Measurements from ENCODE around the gene ZNF598. TPM values are rescaled to one million over a fixed set of nuclear protein-coding genes. Genes with fewer than 3 reads are reported as not detected.

Gene ZNF598
- total RNA-seq, 1 donor from 2014 or later = 46.1 TPM

- peaks cover 3% of the 10 kb centered on the region for H3K36me3 Mint-ChIP-seq
Measured at GRCh38 chr16:1999866-2000514, 9.6 kb downstream of the ZNF598 start.

GRCh38 chr16:1998852-1999801, 10.5 kb downstream of the ZNF598 start:
- Mint-ChIP-seq H3K9me3 (no peaks in the 10 kb centered on the region), H3K4me1 (ENCODE audit: unreplicated experiment) (no peaks in the 10 kb centered on the region)

More at GRCh38 chr16:1999866-2000514, 9.6 kb downstream of the ZNF598 start:
- Mint-ChIP-seq H3K9me3 (no peaks in the 10 kb centered on the region), H3K27me3 (no peaks in the 10 kb centered on the region), H3K27ac (no peak overlapping the region), H3K4me1 (ENCODE audit: unreplicated experiment) (no peaks in the 10 kb centered on the region), H3K4me3 (no peak overlapping the region)
- TF ChIP-seq CTCF (conservative IDR thresholded peaks at IDR 0.05) = no peak
- DNase-seq (ENCODE audit: extremely low spot score, unreplicated experiment) = no peak

GRCh38 chr16:1998360-1998835, 11.2 kb downstream of the ZNF598 start:
- no peak for TF ChIP-seq CTCF (conservative IDR thresholded peaks at IDR 0.05)
- no peaks in the 10 kb centered on the region for H3K9me3 Mint-ChIP-seq
- no peak overlapping the region for H3K4me3 Mint-ChIP-seq
- DNase-seq (ENCODE audit: extremely low spot score, unreplicated experiment) = no peak
- no peak overlapping the region for H3K27ac Mint-ChIP-seq
- H3K4me1 Mint-ChIP-seq (ENCODE audit: unreplicated experiment) = no peaks in the 10 kb centered on the region
- peaks cover 3% of the 10 kb centered on the region for H3K36me3 Mint-ChIP-seq
- H3K27me3 Mint-ChIP-seq = peaks cover 6% of the 10 kb centered on the region

More at GRCh38 chr16:1998852-1999801, 10.5 kb downstream of the ZNF598 start:
- H3K36me3 Mint-ChIP-seq = peaks cover 3% of the 10 kb centered on the region
- no peak for TF ChIP-seq CTCF (conservative IDR thresholded peaks at IDR 0.05)
- DNase-seq (ENCODE audit: extremely low spot score, unreplicated experiment) = no peak
- H3K4me3 Mint-ChIP-seq = no peak overlapping the region
- H3K27me3 Mint-ChIP-seq = no peaks in the 10 kb centered on the region
- no peak overlapping the region for H3K27ac Mint-ChIP-seq

GRCh38 chr16:1997494-1998359, 11.9 kb downstream of the ZNF598 start:
- peaks cover 7% of the 10 kb centered on the region for H3K27me3 Mint-ChIP-seq
- H3K36me3 Mint-ChIP-seq = peaks cover 3% of the 10 kb centered on the region
- TF ChIP-seq CTCF (conservative IDR thresholded peaks at IDR 0.05) = no peak
- H3K4me1 Mint-ChIP-seq (ENCODE audit: unreplicated experiment) = no peaks in the 10 kb centered on the region
- H3K4me3 Mint-ChIP-seq = no peak overlapping the region
- no peak overlapping the region for H3K27ac Mint-ChIP-seq
- no peak for DNase-seq (ENCODE audit: extremely low spot score, unreplicated experiment)
- H3K9me3 Mint-ChIP-seq = no peaks in the 10 kb centered on the region

- Mint-ChIP-seq H3K27ac (peak overlapping the region; percentile 81), H3K36me3 (peaks cover 5% of the 10 kb centered on the region), H3K27me3 (peaks cover 25% of the 10 kb centered on the region), H3K4me1 (ENCODE audit: unreplicated experiment) (no peaks in the 10 kb centered on the region), H3K4me3 (peak overlapping the region; percentile 58), H3K9me3 (no peaks in the 10 kb centered on the region)
- TF ChIP-seq CTCF (conservative IDR thresholded peaks at IDR 0.05) = no peak
- DNase-seq (ENCODE audit: extremely low spot score, unreplicated experiment) = no peak
Measured at GRCh38 chr16:1993731-1994131, 15.9 kb downstream of the ZNF598 start.
